Measurements from ENCODE around the gene PTMS.

GRCh38 chr12:6783828-6784227, 17.7 kb downstream of the PTMS start:
- no peak for TF ChIP-seq POLR2A (IDR thresholded peaks at IDR 0.05)
- no peak for TF ChIP-seq CTCF (IDR thresholded peaks at IDR 0.05)
